Ascending aorta (tissue), 2 donors: ENCODE results near the gene PAPSS1. TPM values are rescaled to one million over a fixed set of nuclear protein-coding genes. Genes with fewer than 3 reads are reported as not detected.
A peak's percentile ranks its signal among the peaks of the same experiment; 100 is the strongest.
"Not testable (repeated sequence)": the region's sequence is repeated elsewhere in the genome, so short reads cannot be mapped to it uniquely, and the experiment has no call there.

Experiments
- DNase-seq, 2 donors: peaks; one replicate each; pipeline ENCODE4 v3.0.0-alpha.2; 2019; ENCODE audit warnings: low spot score in 2 of 2
- H3K27ac ChIP-seq, 2 donors: fragments of 200-600 bp; sonication (generic); one replicate each; pipeline ENCODE4 v1.5.1; 2016 to 2017; ENCODE audit warnings: mild to moderate bottlenecking in 1 of 2
- H3K27me3 ChIP-seq: fragments of 200-600 bp; sonication (generic); one replicate; pipeline ENCODE4 v1.5.1; 2017
- H3K36me3 ChIP-seq, 2 donors: fragments of 200-600 bp; sonication (generic); one replicate each; pipeline ENCODE4 v1.5.1; 2016
- H3K4me1 ChIP-seq, 2 donors: fragments of 200-600 bp; sonication (generic); one replicate each; pipeline ENCODE4 v1.5.1; 2016 to 2017; ENCODE audit warnings: mild to moderate bottlenecking in 1 of 2
- H3K4me3 ChIP-seq, 2 donors: fragments of 200-600 bp; sonication (generic); one replicate each; pipeline ENCODE4 v1.5.1; 2016 to 2017; ENCODE audit warnings: mild to moderate bottlenecking in 1 of 2
- H3K9me3 ChIP-seq, 2 donors: fragments of 200-600 bp; sonication (generic); one replicate each; pipeline ENCODE4 v1.5.1; 2016
- CTCF ChIP-seq, 3 experiments: fragments of 200-600 bp in 2 of 3; fragments of 450-650 bp in 1 of 3; sonication (generic) in 2 of 3; IDR thresholded peaks; one replicate each; pipeline ENCODE4 v1.5.1; 2016 to 2019; ENCODE audit warnings: antibody characterized with exemption in 3 of 3, mild to moderate bottlenecking in 1 of 3, moderate library complexity in 1 of 3
- intact Hi-C: fragments of 100-400 bp; cut with DNase I; formaldehyde crosslinking; loops from one replicate; pipeline ENCODE4 v1.15.1; 2023
- total RNA-seq: library from RNA; depleted of rRNA; stranded (reverse); fragments of >200 nt; gene quantifications from one replicate; pipeline ENCODE4 v1.1.0, GENCODE V29; 2016

PAPSS1 gene
- total RNA-seq, 1 donor from 2014 or later = 17.9 TPM

GRCh38 chr4:107725281-107725859 lies 5.3 kb upstream of the PAPSS1 start:
- no peaks in the 10 kb centered on the region for H3K9me3 ChIP-seq
- no peaks in the 10 kb centered on the region for H3K36me3 ChIP-seq
- no peaks in the 10 kb centered on the region for H3K27me3 ChIP-seq
- no peak for TF ChIP-seq CTCF (IDR thresholded peaks at IDR 0.05)
- no peak for DNase-seq
- intact Hi-C loops = no loop called here
- H3K4me3 ChIP-seq = no peak overlapping the region
- no peaks in the 10 kb centered on the region for H3K4me1 ChIP-seq
- H3K27ac ChIP-seq = no peak overlapping the region

- H3K9me3 ChIP-seq, H3K36me3 ChIP-seq, H3K27ac ChIP-seq, H3K4me1 ChIP-seq, DNase-seq, H3K27me3 ChIP-seq, H3K4me3 ChIP-seq, intact Hi-C loops: not testable (repeated sequence)
These were observed 3.3 kb upstream of the PAPSS1 start for GRCh38 chr4:107723331-107723730.

GRCh38 chr4:107721436-107722100 lies 1.5 kb upstream of the PAPSS1 start:
- Histone ChIP-seq H3K4me1 (peaks cover 2 to 9% of the 10 kb centered on the region in 2 donors), H3K27me3 (no peaks in the 10 kb centered on the region), H3K4me3 (peak overlapping the region; percentile 67 to 85), H3K9me3 (no peaks in the 10 kb centered on the region), H3K27ac (peak overlapping the region in 1 of 2 donors; percentile 90), H3K36me3 (no peaks in the 10 kb centered on the region)
- no peak for DNase-seq
- intact Hi-C loops = loop anchor here (2.0 kb wide), 2 partner anchors 19 to 267 kb away; partner anchors contain the start of gene HADH
- TF ChIP-seq CTCF (IDR thresholded peaks at IDR 0.05) = no peak

DNA sequence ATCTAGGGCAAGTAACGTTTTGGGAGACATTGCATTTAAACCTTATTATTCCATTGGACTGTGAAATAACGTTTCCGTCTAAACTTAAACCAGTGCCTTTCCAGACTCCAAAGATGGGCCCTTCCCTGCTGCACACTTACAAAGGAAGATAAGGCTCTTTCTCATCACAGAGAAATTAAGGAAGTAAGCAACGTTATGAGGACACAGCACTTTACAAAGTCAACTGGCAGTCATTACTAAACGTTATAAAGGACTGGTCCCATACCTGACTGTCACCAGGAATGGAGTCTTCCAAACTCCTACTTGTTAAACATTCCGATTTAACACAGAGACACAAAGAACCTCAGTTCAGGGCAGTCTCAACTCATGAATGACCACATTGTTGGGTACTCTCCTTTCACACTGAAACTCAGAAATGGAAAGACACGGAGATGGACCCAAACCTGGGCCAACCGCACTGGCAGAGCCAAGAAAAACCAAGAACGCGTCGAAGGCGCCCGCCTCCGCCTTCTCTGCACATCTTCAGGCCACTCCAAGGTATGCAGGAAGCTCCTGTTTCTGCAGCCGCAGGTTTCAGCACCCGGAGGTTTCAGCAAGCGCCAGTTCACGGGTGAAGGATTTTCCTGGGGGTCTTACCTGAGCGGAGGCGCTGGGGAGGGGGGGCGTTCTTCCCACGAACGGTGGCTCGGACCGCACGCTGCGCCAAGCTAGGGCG lies 670 bp downstream of the PAPSS1 start:
- TF ChIP-seq CTCF (IDR thresholded peaks at IDR 0.05) = no peak
- H3K27ac ChIP-seq = peak overlapping the region; percentile 45 to 93
- H3K27me3 ChIP-seq = no peaks in the 10 kb centered on the region
- H3K4me1 ChIP-seq = peaks cover 2 to 9% of the 10 kb centered on the region in 2 donors
- H3K9me3 ChIP-seq = no peaks in the 10 kb centered on the region
- no peak for DNase-seq
- no peaks in the 10 kb centered on the region for H3K36me3 ChIP-seq
- peak overlapping the region; percentile 67 to 85 for H3K4me3 ChIP-seq
- intact Hi-C loops = no loop called here

- Histone ChIP-seq H3K9me3 (no peaks in the 10 kb centered on the region), H3K36me3 (no peaks in the 10 kb centered on the region), H3K27me3 (no peaks in the 10 kb centered on the region), H3K27ac (no peak overlapping the region), H3K4me3 (peak overlapping the region in 1 of 2 donors; percentile 85), H3K4me1 (peaks cover 2 to 9% of the 10 kb centered on the region in 2 donors)
- no peak for DNase-seq
- intact Hi-C loops = no loop called here
- no peak for TF ChIP-seq CTCF (IDR thresholded peaks at IDR 0.05)
These were observed 1.6 kb downstream of the PAPSS1 start for GRCh38 chr4:107718351-107718965.
